ENCODE results near the gene DNAJC2. TPM values are rescaled to one million over a fixed set of nuclear protein-coding genes. Genes with fewer than 3 reads are reported as not detected.

DNAJC2 gene
- polyA plus RNA-seq, result 21.9 TPM

GRCh38 chr7:103344453-103345149 lies at the start of gene DNAJC2:
Gene DNAJC2 (minus strand): TSS chr7:103344767. CDS start chr7:103344622, 145 bp downstream.
- Mint-ChIP-seq H3K27ac (peak within 1 kb of the TSS; percentile 74 to 97 (median 96)), H3K4me1 (peaks cover 38 to 49% (median 39%) of the 10 kb centered on the region in 3 donors), H3K4me3 (peak within 1 kb of the TSS; percentile 89 to 100 (median 99)), H3K36me3 (peaks cover 3% of the 10 kb centered on the region), H3K9me3 (no peaks in the 10 kb centered on the region), H3K27me3 (peaks cover 1% of the 10 kb centered on the region)

GRCh38 chr7:103391976-103392375 lies 47.4 kb upstream of the DNAJC2 start:
- H3K9me3 Mint-ChIP-seq, result peaks cover 0 to 1% (median 0%) of the 10 kb centered on the region in 3 donors
- no peaks in the 10 kb centered on the region for H3K36me3 Mint-ChIP-seq
- no peak overlapping the region for H3K4me3 Mint-ChIP-seq
- H3K27ac Mint-ChIP-seq, result no peak overlapping the region
- H3K27me3 Mint-ChIP-seq, result no peaks in the 10 kb centered on the region
- no peaks in the 10 kb centered on the region for H3K4me1 Mint-ChIP-seq

- Mint-ChIP-seq H3K27ac (no peak overlapping the region), H3K4me1 (no peaks in the 10 kb centered on the region), H3K9me3 (no peaks in the 10 kb centered on the region), H3K27me3 (no peaks in the 10 kb centered on the region), H3K36me3 (no peaks in the 10 kb centered on the region), H3K4me3 (no peak overlapping the region)
Measured at GRCh38 chr7:103391150-103391549, 46.6 kb upstream of the DNAJC2 start.

- Mint-ChIP-seq H3K27me3 (no peaks in the 10 kb centered on the region), H3K9me3 (no peaks in the 10 kb centered on the region), H3K36me3 (no peaks in the 10 kb centered on the region), H3K4me3 (no peak overlapping the region), H3K27ac (no peak overlapping the region), H3K4me1 (no peaks in the 10 kb centered on the region)
Measured at GRCh38 chr7:103389263-103389662, 44.7 kb upstream of the DNAJC2 start.

- Mint-ChIP-seq H3K27me3 (no peaks in the 10 kb centered on the region), H3K36me3 (no peaks in the 10 kb centered on the region), H3K27ac (no peak overlapping the region), H3K4me3 (no peak overlapping the region), H3K4me1 (no peaks in the 10 kb centered on the region), H3K9me3 (no peaks in the 10 kb centered on the region)
Measured at GRCh38 chr7:103388469-103389140, 44.0 kb upstream of the DNAJC2 start.

- Mint-ChIP-seq H3K4me1 (no peaks in the 10 kb centered on the region), H3K36me3 (no peaks in the 10 kb centered on the region), H3K4me3 (no peak overlapping the region), H3K9me3 (no peaks in the 10 kb centered on the region), H3K27ac (no peak overlapping the region), H3K27me3 (no peaks in the 10 kb centered on the region)
Measured at GRCh38 chr7:103387242-103387641, 42.7 kb upstream of the DNAJC2 start.

- Mint-ChIP-seq H3K27ac (no peak overlapping the region), H3K36me3 (no peaks in the 10 kb centered on the region), H3K4me1 (peaks cover 0 to 2% (median 0%) of the 10 kb centered on the region in 3 donors), H3K27me3 (peaks cover 2% of the 10 kb centered on the region), H3K9me3 (no peaks in the 10 kb centered on the region), H3K4me3 (no peak overlapping the region)
Measured at GRCh38 chr7:103382032-103382402, 37.5 kb upstream of the DNAJC2 start.

- H3K27me3 Mint-ChIP-seq, result peaks cover 4% of the 10 kb centered on the region
- no peak overlapping the region for H3K27ac Mint-ChIP-seq
- H3K9me3 Mint-ChIP-seq, result no peaks in the 10 kb centered on the region
- no peak overlapping the region for H3K4me3 Mint-ChIP-seq
- H3K36me3 Mint-ChIP-seq, result no peaks in the 10 kb centered on the region
- H3K4me1 Mint-ChIP-seq, result peaks cover 0 to 2% (median 0%) of the 10 kb centered on the region in 3 donors
Measured at GRCh38 chr7:103381280-103382031, 36.9 kb upstream of the DNAJC2 start.

- Mint-ChIP-seq H3K4me3 (no peak overlapping the region), H3K27ac (no peak overlapping the region), H3K9me3 (no peaks in the 10 kb centered on the region), H3K4me1 (peaks cover 0 to 2% (median 0%) of the 10 kb centered on the region in 3 donors), H3K27me3 (peaks cover 4% of the 10 kb centered on the region), H3K36me3 (no peaks in the 10 kb centered on the region)
Measured at GRCh38 chr7:103380395-103381191, 36.0 kb upstream of the DNAJC2 start.

GRCh38 chr7:103379270-103379975 lies 34.9 kb upstream of the DNAJC2 start:
- Mint-ChIP-seq H3K36me3 (no peaks in the 10 kb centered on the region), H3K27me3 (peaks cover 4% of the 10 kb centered on the region), H3K27ac (no peak overlapping the region)

GRCh38 chr7:103373866-103374643 lies 29.5 kb upstream of the DNAJC2 start:
- H3K4me1 Mint-ChIP-seq, result no peaks in the 10 kb centered on the region
- H3K27me3 Mint-ChIP-seq, result peaks cover 4% of the 10 kb centered on the region
- H3K27ac Mint-ChIP-seq, result no peak overlapping the region
- no peaks in the 10 kb centered on the region for H3K9me3 Mint-ChIP-seq
- no peak overlapping the region for H3K4me3 Mint-ChIP-seq
- H3K36me3 Mint-ChIP-seq, result no peaks in the 10 kb centered on the region

More at GRCh38 chr7:103379270-103379975, 34.9 kb upstream of the DNAJC2 start:
- H3K4me3 Mint-ChIP-seq, result no peak overlapping the region
- H3K4me1 Mint-ChIP-seq, result peaks cover 0 to 2% (median 0%) of the 10 kb centered on the region in 3 donors
- H3K9me3 Mint-ChIP-seq, result no peaks in the 10 kb centered on the region

GRCh38 chr7:103369432-103369831 lies 24.9 kb upstream of the DNAJC2 start:
- H3K4me3 Mint-ChIP-seq, result no peak overlapping the region
- peaks cover 4% of the 10 kb centered on the region for H3K36me3 Mint-ChIP-seq
- H3K9me3 Mint-ChIP-seq, result no peaks in the 10 kb centered on the region
- H3K4me1 Mint-ChIP-seq, result no peaks in the 10 kb centered on the region
- H3K27me3 Mint-ChIP-seq, result no peaks in the 10 kb centered on the region
- H3K27ac Mint-ChIP-seq, result no peak overlapping the region

GRCh38 chr7:103349805-103350204 lies 5.2 kb upstream of the DNAJC2 start:
- Mint-ChIP-seq H3K4me3 (peak overlapping the region; percentile 41 to 98 (median 86)), H3K27me3 (peaks cover 1% of the 10 kb centered on the region)

More at GRCh38 chr7:103349805-103350204, 5.2 kb upstream of the DNAJC2 start:
- Mint-ChIP-seq H3K36me3 (no peaks in the 10 kb centered on the region), H3K27ac (peak overlapping the region in 2 of 3 donors; percentile 13 to 74), H3K4me1 (peaks cover 35 to 44% (median 43%) of the 10 kb centered on the region in 3 donors), H3K9me3 (no peaks in the 10 kb centered on the region)
